GM19372 (cell line): ENCODE data around the gene MUC5AC.
"Not testable (repeated sequence)": the region's sequence is repeated elsewhere in the genome, so short reads cannot be mapped to it uniquely, and the experiment has no call there.

Experiments
- ATAC-seq: cut with Tn5 transposase; IDR thresholded peaks from one replicate; pipeline ENCODE4 v1.9.1; 2021; ENCODE audit warnings: mild to moderate bottlenecking, low read depth, moderate library complexity; ENCODE audit not compliant: unreplicated experiment

MUC5AC gene

GRCh38 chr11:1203505-1204271 is 45.9 kb downstream of the MUC5AC start:
- ATAC-seq = no peak

GRCh38 chr11:1204381-1205101 is 46.8 kb downstream of the MUC5AC start:
- no peak for ATAC-seq

- no peak for ATAC-seq
Measured at GRCh38 chr11:1205121-1205986, 47.6 kb downstream of the MUC5AC start.

GRCh38 chr11:1205987-1206331 is 48.2 kb downstream of the MUC5AC start:
- no peak for ATAC-seq

GRCh38 chr11:1206391-1207271 is 48.9 kb downstream of the MUC5AC start:
- ATAC-seq = no peak

- no peak for ATAC-seq
Measured at GRCh38 chr11:1207401-1208143, 49.8 kb downstream of the MUC5AC start.

GRCh38 chr11:1208144-1208393 is 50.3 kb downstream of the MUC5AC start:
- no peak for ATAC-seq

GRCh38 chr11:1208394-1209261 is 50.9 kb downstream of the MUC5AC start:
- no peak for ATAC-seq

GRCh38 chr11:1209371-1210057 is 51.8 kb downstream of the MUC5AC start:
- ATAC-seq = no peak

GRCh38 chr11:1211838-1212237 is 54.1 kb downstream of the MUC5AC start:
- no peak for ATAC-seq

GRCh38 chr11:1215826-1216225 is 58.1 kb downstream of the MUC5AC start:
- not testable (repeated sequence) for ATAC-seq

GRCh38 chr11:1217151-1217550 is 59.4 kb downstream of the MUC5AC start:
- ATAC-seq = no peak

GRCh38 chr11:1218256-1218787 is 60.6 kb downstream of the MUC5AC start:
- no peak for ATAC-seq

- ATAC-seq = no peak
Measured at GRCh38 chr11:1218788-1219445, 61.2 kb downstream of the MUC5AC start.

GRCh38 chr11:1219446-1219833 is 61.7 kb downstream of the MUC5AC start:
- no peak for ATAC-seq

GRCh38 chr11:1219834-1220815 is 62.4 kb downstream of the MUC5AC start:
- ATAC-seq = no peak
